Head of caudate nucleus (tissue), 42 donors: ENCODE measurements around the gene GNAT1.

Experiments used
- DNase-seq, 42 donors: peaks; one replicate each; pipeline versions ENCODE4 v3.0.0 to v3.0.0-alpha.2; 2020 to 2021; ENCODE audit warnings: mixed read lengths in 7 of 42
- intact Hi-C: fragments of 100-400 bp; cut with DNase I; formaldehyde crosslinking; loops from one replicate; pipeline ENCODE4 v1.15.0; 2022

The GNAT1 gene

DNA sequence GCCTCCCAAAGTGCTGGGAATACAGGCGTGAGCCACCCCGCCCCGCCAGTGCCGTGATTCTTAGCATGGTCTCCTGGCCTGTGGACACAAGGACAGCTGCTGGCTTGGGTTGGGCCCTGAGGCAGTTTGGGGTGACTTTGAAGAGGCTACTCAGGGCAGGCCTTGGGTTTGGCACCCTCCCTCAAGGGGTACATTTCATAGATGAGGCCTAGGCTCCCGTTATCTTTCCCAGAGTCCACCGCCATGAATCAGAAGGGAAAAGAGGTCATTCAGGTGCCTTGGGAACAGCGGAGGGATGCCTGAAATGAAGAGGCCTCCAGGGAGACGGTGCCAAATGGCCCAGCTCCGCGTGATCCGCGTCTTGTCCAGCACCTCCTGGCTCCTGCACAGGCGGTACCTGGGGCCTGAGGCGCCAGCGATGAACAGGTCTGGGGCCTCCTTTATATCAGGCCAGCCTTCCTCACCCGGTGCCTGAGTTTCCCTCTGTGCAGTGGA, 53.9 kb downstream of the GNAT1 start:
- intact Hi-C loops: no loop called here

DNA sequence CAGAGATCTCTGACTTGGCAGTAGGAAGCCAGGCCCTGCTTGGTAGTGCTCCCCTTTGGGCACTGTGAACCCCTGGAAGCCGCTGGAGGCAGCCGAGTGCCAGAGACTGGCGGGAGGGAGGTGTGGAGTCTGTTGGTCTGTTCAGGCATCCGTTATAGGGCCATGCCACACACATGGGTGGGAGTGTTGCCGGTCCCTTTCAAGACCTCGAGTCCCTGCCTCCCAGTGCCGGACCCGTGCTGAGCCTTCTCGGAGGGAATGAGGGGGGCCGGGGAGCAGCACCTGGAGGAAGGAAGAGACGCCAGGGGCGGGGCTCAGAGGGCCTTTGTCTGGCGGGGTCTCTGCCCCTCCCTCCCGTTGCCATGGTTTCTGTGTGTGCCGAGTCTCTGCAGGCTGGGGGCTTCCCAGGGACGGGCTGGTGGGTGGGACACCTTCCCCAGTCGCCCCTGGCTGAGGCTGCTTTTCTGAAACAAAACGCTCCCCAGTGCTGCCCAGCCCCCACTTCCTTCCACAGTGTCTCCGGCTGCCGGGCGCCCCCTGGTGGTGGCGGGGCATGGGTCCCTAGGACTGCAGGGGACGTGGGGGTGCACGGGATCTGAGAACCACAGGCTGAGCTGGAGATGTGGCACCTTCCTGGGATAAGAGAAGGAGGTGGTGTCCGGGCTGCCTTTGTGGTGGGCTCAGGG, 54.6 kb downstream of the GNAT1 start:
- intact Hi-C loops: no loop called here

More for the DNA sequence above, 53.9 kb downstream of the GNAT1 start:
- DNase-seq: no peak

DNA sequence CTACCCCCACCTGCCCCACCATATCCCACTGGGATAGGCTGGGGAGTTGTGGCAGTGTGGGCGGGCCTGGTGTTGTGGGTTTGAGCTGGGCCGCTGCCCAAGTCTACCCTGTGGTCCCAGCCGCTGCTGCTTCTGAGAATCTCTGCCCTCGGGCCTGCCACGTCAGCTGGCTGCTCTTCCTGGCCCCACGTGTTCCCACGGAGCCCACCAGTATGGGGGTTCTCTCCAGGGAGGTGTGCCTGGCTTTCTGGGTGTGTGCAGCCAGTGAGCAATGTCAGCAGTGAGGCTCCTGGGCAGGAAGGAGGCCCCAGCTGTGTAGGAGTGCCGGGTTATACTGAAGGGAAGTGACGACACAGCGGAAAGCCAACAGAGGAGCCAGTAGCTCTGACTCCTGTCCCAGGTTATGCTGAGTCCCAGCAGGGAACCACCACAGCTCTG, 55.1 kb downstream of the GNAT1 start:
- intact Hi-C loops: no loop called here
- DNase-seq: no peak

More for the DNA sequence above, 54.6 kb downstream of the GNAT1 start:
- peak; percentile 82 to 97 (median 92) for DNase-seq
